Activated B cell treated with CpG ODN at 0.5 μM for 24 hours (primary cell): ENCODE measurements around the gene SCARB1. TPM values are rescaled to one million over a fixed set of nuclear protein-coding genes. Genes with fewer than 3 reads are reported as not detected.

ENCODE experiments used
- ATAC-seq: fragments of 200-7000 bp; cut with Tn5 transposase; one replicate; pipeline ENCODE4 v1.10.0; 2021; ENCODE audit warnings: low read depth, mild to moderate bottlenecking, moderate library complexity
- CTCF ChIA-PET: fragments of 350-600 bp; sonication (Branson Sonifier 250); formaldehyde crosslinking; loops from one replicate; lab custom pipeline; 2021; ENCODE audit warnings: antibody characterized with exemption; lab: Charles Lee
- POLR2A ChIA-PET: fragments of 350-600 bp; sonication (Branson Sonifier 250); formaldehyde crosslinking; loops from one replicate; lab custom pipeline; 2021; ENCODE audit warnings: antibody characterized with exemption; lab: Charles Lee
- DNase-seq: peaks from one replicate; pipeline ENCODE4 v3.0.0; 2022
- H3K27ac Mint-ChIP-seq: one replicate; pipeline ENCODE4 v1.8.0; 2020; ENCODE audit warnings: mixed read lengths
- H3K27me3 Mint-ChIP-seq: one replicate; pipeline ENCODE4 v1.8.0; 2021; ENCODE audit warnings: mixed read lengths
- H3K36me3 Mint-ChIP-seq: one replicate; pipeline ENCODE4 v1.8.0; 2021; ENCODE audit warnings: low read depth, mixed read lengths
- H3K4me1 Mint-ChIP-seq: one replicate; pipeline ENCODE4 v1.8.0; 2021; ENCODE audit warnings: mixed read lengths
- H3K4me3 Mint-ChIP-seq: one replicate; pipeline ENCODE4 v1.8.0; 2020; ENCODE audit warnings: mild to moderate bottlenecking, mixed read lengths
- H3K9me3 Mint-ChIP-seq: one replicate; pipeline ENCODE4 v1.8.0; 2020; ENCODE audit warnings: mixed read lengths
- CTCF ChIP-seq: fragments of 200-600 bp; IDR thresholded peaks from one replicate; pipeline ENCODE4 v1.8.0; 2022; ENCODE audit warnings: antibody characterized with exemption, mild to moderate bottlenecking
- intact Hi-C: fragments of 100-400 bp; cut with micrococcal nuclease; formaldehyde crosslinking; loops from one replicate; pipeline ENCODE4 v1.15.1; 2024
- total RNA-seq: library from RNA; stranded (reverse); gene quantifications from 2 replicates; pipeline ENCODE4 v1.2.3, GENCODE V29; 2022

SCARB1 gene
- total RNA-seq, 1 donor from 2014 or later: 39.3 TPM

DNA sequence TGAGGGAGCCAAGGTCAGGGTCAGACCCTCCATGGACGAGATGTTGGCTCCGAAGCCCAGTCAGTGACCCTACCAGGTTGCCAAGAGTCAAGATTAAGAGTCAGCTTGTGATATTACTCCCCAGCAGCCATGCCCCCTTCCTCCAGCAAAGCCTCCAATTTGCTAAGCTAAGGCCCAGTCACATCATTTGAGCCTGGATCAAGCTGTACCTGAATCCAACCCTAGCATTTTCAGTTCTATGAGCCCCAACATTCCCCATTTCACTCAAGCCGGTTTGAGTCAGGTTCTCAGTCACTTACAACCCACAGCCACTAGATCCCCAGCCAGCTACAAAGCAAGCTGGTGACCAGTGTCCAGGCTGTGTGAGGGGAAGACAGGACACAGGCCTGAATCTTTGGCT lies 49.9 kb downstream of the SCARB1 start:
- H3K4me3 Mint-ChIP-seq: no peak overlapping the region
- H3K27me3 Mint-ChIP-seq: no peaks in the 10 kb centered on the region
- POLR2A ChIA-PET: no interaction called here
- H3K4me1 Mint-ChIP-seq: no peaks in the 10 kb centered on the region
- H3K9me3 Mint-ChIP-seq: no peaks in the 10 kb centered on the region
- CTCF ChIA-PET: no interaction called here
- intact Hi-C loops: no loop called here
- ATAC-seq (no peak), DNase-seq (no peak)
- peaks cover 45% of the 10 kb centered on the region for H3K36me3 Mint-ChIP-seq
- TF ChIP-seq CTCF: no peak
- no peak overlapping the region for H3K27ac Mint-ChIP-seq

GRCh38 chr12:124812979-124813378 lies 50.7 kb downstream of the SCARB1 start:
- Mint-ChIP-seq H3K9me3 (no peaks in the 10 kb centered on the region), H3K27me3 (no peaks in the 10 kb centered on the region), H3K4me1 (no peaks in the 10 kb centered on the region), H3K27ac (no peak overlapping the region), H3K4me3 (no peak overlapping the region), H3K36me3 (peaks cover 47% of the 10 kb centered on the region)
- DNase-seq (no peak), ATAC-seq (no peak)
- TF ChIP-seq CTCF: no peak
- POLR2A ChIA-PET: no interaction called here
- CTCF ChIA-PET: no interaction called here
- intact Hi-C loops: no loop called here

- no peak for TF ChIP-seq CTCF
- intact Hi-C loops: no loop called here
- Mint-ChIP-seq H3K36me3 (peaks cover 50% of the 10 kb centered on the region), H3K27me3 (no peaks in the 10 kb centered on the region), H3K4me3 (no peak overlapping the region), H3K4me1 (no peaks in the 10 kb centered on the region), H3K27ac (no peak overlapping the region), H3K9me3 (no peaks in the 10 kb centered on the region)
- CTCF ChIA-PET: no interaction called here
- ATAC-seq (no peak), DNase-seq (no peak)
- POLR2A ChIA-PET: no interaction called here
Measured at GRCh38 chr12:124812356-124812755, 51.3 kb downstream of the SCARB1 start.

DNA sequence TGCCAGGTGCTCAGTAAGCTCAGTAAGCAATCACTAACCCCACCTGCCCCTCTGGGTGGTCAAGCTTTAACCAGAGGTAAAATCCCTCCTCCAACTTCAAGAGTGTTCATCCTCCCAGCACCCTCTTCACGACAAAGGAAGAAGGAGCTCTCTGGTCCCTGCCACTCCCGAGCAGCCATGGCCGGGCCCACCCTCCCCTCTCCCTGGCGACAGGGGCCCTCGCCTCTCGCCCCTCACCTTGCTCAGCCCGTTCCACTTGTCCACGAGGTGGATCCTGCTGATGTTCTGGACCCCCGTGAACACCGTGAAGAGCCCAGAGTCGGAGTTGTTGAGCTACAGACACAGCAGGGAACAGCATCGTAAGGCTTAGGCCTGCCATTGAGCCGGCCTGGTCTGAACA lies 52.0 kb downstream of the SCARB1 start:
- ChIA-PET CTCF (no interaction called here), POLR2A (no interaction called here)
- intact Hi-C loops: no loop called here
- no peak overlapping the region for H3K4me3 Mint-ChIP-seq
- no peak overlapping the region for H3K27ac Mint-ChIP-seq
- H3K4me1 Mint-ChIP-seq: no peaks in the 10 kb centered on the region
- ATAC-seq (no peak), DNase-seq (no peak)
- peaks cover 54% of the 10 kb centered on the region for H3K36me3 Mint-ChIP-seq
- no peaks in the 10 kb centered on the region for H3K9me3 Mint-ChIP-seq
- no peak for TF ChIP-seq CTCF
- no peaks in the 10 kb centered on the region for H3K27me3 Mint-ChIP-seq

- no peak for TF ChIP-seq CTCF
- no peaks in the 10 kb centered on the region for H3K4me1 Mint-ChIP-seq
- no peaks in the 10 kb centered on the region for H3K27me3 Mint-ChIP-seq
- H3K9me3 Mint-ChIP-seq: no peaks in the 10 kb centered on the region
- H3K4me3 Mint-ChIP-seq: no peak overlapping the region
- intact Hi-C loops: no loop called here
- H3K36me3 Mint-ChIP-seq: peaks cover 57% of the 10 kb centered on the region
- ChIA-PET CTCF (no interaction called here), POLR2A (no interaction called here)
- DNase-seq: no peak
- no peak for ATAC-seq
- no peak overlapping the region for H3K27ac Mint-ChIP-seq
Measured at GRCh38 chr12:124809878-124810277, 53.8 kb downstream of the SCARB1 start.
